ENCODE results near the gene XPOT. TPM values are rescaled to one million over a fixed set of nuclear protein-coding genes. Genes with fewer than 3 reads are reported as not detected.

Gene XPOT
- total RNA-seq, 4 donors from 2014 or later: 54.7 to 85.5 (median 63.6) TPM

GRCh38 chr12:64461634-64462414, 57.6 kb downstream of the XPOT start:
- whole genome bisulfite sequencing, 2 donors: 60 to 65% methylated on average over 2 of the region's 2 CpGs
- no peaks in the 10 kb centered on the region for H3K9me3 ChIP-seq
- H3K4me3 ChIP-seq (replicated peaks in 1 of 3): no peak overlapping the region
- H3K36me3 ChIP-seq: peaks cover 13 to 21% of the 10 kb centered on the region in 2 donors
- no peak for DNase-seq
- H3K27ac ChIP-seq: no peak overlapping the region
- no peaks in the 10 kb centered on the region for H3K27me3 ChIP-seq
- peaks cover 0 to 3% of the 10 kb centered on the region in 2 donors for H3K4me1 ChIP-seq
- no peak for TF ChIP-seq CTCF (IDR thresholded peaks at IDR 0.05)
- no peak for TF ChIP-seq POLR2A (IDR thresholded peaks at IDR 0.05)
- intact Hi-C loops (cut with DNase I): no loop called here

GRCh38 chr12:64466178-64466577, 62.0 kb downstream of the XPOT start:
- Histone ChIP-seq H3K4me1 (no peaks in the 10 kb centered on the region), H3K36me3 (peaks cover 20 to 30% of the 10 kb centered on the region in 2 donors), H3K4me3 (replicated peaks in 1 of 3) (no peak overlapping the region), H3K9me3 (no peaks in the 10 kb centered on the region), H3K27ac (no peak overlapping the region), H3K27me3 (no peaks in the 10 kb centered on the region)
- intact Hi-C loops (cut with DNase I): no loop called here
- no peak for DNase-seq
- no peak for TF ChIP-seq POLR2A (IDR thresholded peaks at IDR 0.05)
- no peak for TF ChIP-seq CTCF (IDR thresholded peaks at IDR 0.05)

- no peaks in the 10 kb centered on the region for H3K27me3 ChIP-seq
- H3K4me1 ChIP-seq: no peaks in the 10 kb centered on the region
- intact Hi-C loops (cut with DNase I): no loop called here
- no peak for DNase-seq
- TF ChIP-seq POLR2A (IDR thresholded peaks at IDR 0.05): no peak
- TF ChIP-seq CTCF (IDR thresholded peaks at IDR 0.05): no peak
- H3K36me3 ChIP-seq: peaks cover 22 to 26% of the 10 kb centered on the region in 2 donors
- no peaks in the 10 kb centered on the region for H3K9me3 ChIP-seq
- 72 to 80% methylated on average over 5 of the region's 5 CpGs for WGBS, 2 donors
- no peak overlapping the region for H3K4me3 ChIP-seq (replicated peaks in 1 of 3)
- no peak overlapping the region for H3K27ac ChIP-seq
These were observed 64.8 kb downstream of the XPOT start for GRCh38 chr12:64468966-64469365.

- Histone ChIP-seq H3K4me1 (no peaks in the 10 kb centered on the region), H3K27ac (no peak overlapping the region), H3K9me3 (no peaks in the 10 kb centered on the region), H3K27me3 (no peaks in the 10 kb centered on the region), H3K36me3 (peaks cover 22 to 27% of the 10 kb centered on the region in 2 donors), H3K4me3 (replicated peaks in 1 of 3) (no peak overlapping the region)
- TF ChIP-seq POLR2A (IDR thresholded peaks at IDR 0.05) (no peak), CTCF (IDR thresholded peaks at IDR 0.05) (no peak)
- intact Hi-C loops (cut with DNase I): no loop called here
- no peak for DNase-seq
- 96 to 97% methylated on average over 2 of the region's 2 CpGs for WGBS, 2 donors
These were observed 65.4 kb downstream of the XPOT start for GRCh38 chr12:64469455-64470142.

- intact Hi-C loops (cut with DNase I): no loop called here
- TF ChIP-seq CTCF (IDR thresholded peaks at IDR 0.05) (no peak), POLR2A (IDR thresholded peaks at IDR 0.05) (no peak)
- H3K27ac ChIP-seq: no peak overlapping the region
- H3K4me3 ChIP-seq (replicated peaks in 1 of 3): no peak overlapping the region
- no peaks in the 10 kb centered on the region for H3K27me3 ChIP-seq
- no peaks in the 10 kb centered on the region for H3K4me1 ChIP-seq
- no peak for DNase-seq
- WGBS, 2 donors: 87 to 97% methylated on average over 2 of the region's 2 CpGs
- peaks cover 28 to 31% of the 10 kb centered on the region in 2 donors for H3K36me3 ChIP-seq
- H3K9me3 ChIP-seq: no peaks in the 10 kb centered on the region
These were observed 66.3 kb downstream of the XPOT start for GRCh38 chr12:64470495-64470894.

Measured in thyroid gland (tissue), 4 donors.